ENCODE data around the gene ZNF865.

The ZNF865 gene

DNA sequence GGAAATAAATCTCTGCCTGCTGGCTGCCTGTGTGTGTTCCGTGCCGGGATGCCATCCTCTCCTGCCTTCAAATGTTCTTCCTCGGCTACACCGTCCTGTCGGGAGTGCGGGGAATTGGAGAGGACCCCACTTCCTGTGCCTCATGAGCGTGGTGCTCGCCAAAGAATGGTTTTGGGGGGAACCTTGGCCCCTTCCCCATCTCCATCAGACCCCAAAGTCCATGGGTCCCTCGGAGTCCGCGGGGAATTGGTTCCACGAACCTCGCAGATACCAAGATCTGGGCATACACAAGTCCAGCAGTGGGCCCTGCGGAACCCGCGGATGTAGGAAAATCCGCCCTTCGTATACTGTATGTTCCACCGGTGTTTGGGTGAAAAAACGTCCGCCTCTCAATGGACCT is 2.3 kb upstream of the ZNF865 start:
- Histone ChIP-seq H3K36me3 (peaks cover 31% of the 10 kb centered on the region; the same call in 1 of the 2 replicates), H3K4me2 (no peak overlapping the region), H3K27me3 (no peaks in the 10 kb centered on the region), H3K27ac (no peak overlapping the region), H3K9me3 (no peaks in the 10 kb centered on the region), H3K4me1 (peaks cover 45% of the 10 kb centered on the region), H4K20me1 (peaks cover 12% of the 10 kb centered on the region; the same call in 1 of the 2 replicates), H3K4me3 (no peak overlapping the region), H3K9ac (no peak overlapping the region)
- no peak for TF ChIP-seq Cebpa-rat (IDR thresholded peaks at IDR 0.05)

- no peaks in the 10 kb centered on the region for H3K9me3 ChIP-seq
- peaks cover 35% of the 10 kb centered on the region for H3K36me3 ChIP-seq
- no peaks in the 10 kb centered on the region for H3K27me3 ChIP-seq
- no peak for TF ChIP-seq Cebpa-rat (IDR thresholded peaks at IDR 0.05)
- peaks cover 18% of the 10 kb centered on the region; the same call in 1 of the 2 replicates for H4K20me1 ChIP-seq
- H3K4me3 ChIP-seq, result peak overlapping the region; percentile 85
- peak overlapping the region; percentile 95 for H3K27ac ChIP-seq
- H3K4me2 ChIP-seq, result peak overlapping the region; percentile 95
- H3K9ac ChIP-seq, result peak overlapping the region; percentile 75; the same call in 1 of the 2 replicates
- H3K4me1 ChIP-seq, result peaks cover 38% of the 10 kb centered on the region
Observed at GRCh38 chr19:55603581-55604292, 1.7 kb upstream of the ZNF865 start.

DNA sequence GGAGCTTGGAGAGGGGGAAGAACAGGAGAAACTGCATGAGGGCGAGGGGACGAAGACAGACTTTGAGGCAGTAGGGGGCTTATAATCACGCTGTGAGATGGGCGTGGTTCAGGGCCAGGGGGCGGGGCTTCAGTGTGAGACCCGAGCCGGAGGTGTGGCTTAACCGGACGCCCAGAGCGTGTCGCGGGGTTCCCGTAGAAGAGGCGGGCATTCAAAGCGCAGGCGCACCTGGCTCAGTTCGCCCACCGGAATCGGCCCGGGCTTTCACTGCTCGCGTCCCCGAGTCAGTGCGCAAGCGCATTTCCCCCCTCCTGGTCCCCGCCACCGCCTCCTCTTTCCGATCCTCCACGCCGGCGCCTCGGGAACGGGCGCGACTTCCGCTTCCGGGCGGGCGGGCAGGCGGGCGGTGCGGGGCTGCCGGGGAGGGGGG is 225 bp upstream of the ZNF865 start:
- H3K9ac ChIP-seq, result peak overlapping the region; percentile 94

GRCh38 chr19:55606471-55606787 is 982 bp downstream of the ZNF865 start:
- peak overlapping the region; percentile 95; the same call in 1 of the 2 replicates for H3K27ac ChIP-seq
- H3K4me1 ChIP-seq, result peaks cover 30% of the 10 kb centered on the region
- no peaks in the 10 kb centered on the region for H3K27me3 ChIP-seq
- peak overlapping the region; percentile 85 for H3K4me3 ChIP-seq
- H3K36me3 ChIP-seq, result peaks cover 60% of the 10 kb centered on the region
- no peak for TF ChIP-seq Cebpa-rat (IDR thresholded peaks at IDR 0.05)
- peaks cover 45% of the 10 kb centered on the region for H4K20me1 ChIP-seq
- H3K9ac ChIP-seq, result peak overlapping the region; percentile 94
- no peaks in the 10 kb centered on the region for H3K9me3 ChIP-seq
- peak overlapping the region; percentile 97 for H3K4me2 ChIP-seq

More for the DNA sequence above, 225 bp upstream of the ZNF865 start:
- no peaks in the 10 kb centered on the region for H3K27me3 ChIP-seq
- peaks cover 50% of the 10 kb centered on the region for H3K36me3 ChIP-seq
- no peak for TF ChIP-seq Cebpa-rat (IDR thresholded peaks at IDR 0.05)
- H4K20me1 ChIP-seq, result peaks cover 33% of the 10 kb centered on the region; the same call in 1 of the 2 replicates
- peaks cover 38% of the 10 kb centered on the region for H3K4me1 ChIP-seq
- no peaks in the 10 kb centered on the region for H3K9me3 ChIP-seq
- H3K27ac ChIP-seq, result peak overlapping the region; percentile 95
- H3K4me2 ChIP-seq, result peak overlapping the region; percentile 95
- peak overlapping the region; percentile 85 for H3K4me3 ChIP-seq

GRCh38 chr19:55606817-55607216 is 1.4 kb downstream of the ZNF865 start:
- TF ChIP-seq Cebpa-rat (IDR thresholded peaks at IDR 0.05), result no peak
- peaks cover 27% of the 10 kb centered on the region for H3K4me1 ChIP-seq
- peak overlapping the region; percentile 85 for H3K4me3 ChIP-seq
- H4K20me1 ChIP-seq, result peaks cover 48% of the 10 kb centered on the region
- no peaks in the 10 kb centered on the region for H3K9me3 ChIP-seq
- H3K36me3 ChIP-seq, result peaks cover 64% of the 10 kb centered on the region
- H3K4me2 ChIP-seq, result peak overlapping the region; percentile 97
- no peaks in the 10 kb centered on the region for H3K27me3 ChIP-seq
- H3K9ac ChIP-seq, result peak overlapping the region; percentile 94
- H3K27ac ChIP-seq, result peak overlapping the region; percentile 95; the same call in 1 of the 2 replicates

DNA sequence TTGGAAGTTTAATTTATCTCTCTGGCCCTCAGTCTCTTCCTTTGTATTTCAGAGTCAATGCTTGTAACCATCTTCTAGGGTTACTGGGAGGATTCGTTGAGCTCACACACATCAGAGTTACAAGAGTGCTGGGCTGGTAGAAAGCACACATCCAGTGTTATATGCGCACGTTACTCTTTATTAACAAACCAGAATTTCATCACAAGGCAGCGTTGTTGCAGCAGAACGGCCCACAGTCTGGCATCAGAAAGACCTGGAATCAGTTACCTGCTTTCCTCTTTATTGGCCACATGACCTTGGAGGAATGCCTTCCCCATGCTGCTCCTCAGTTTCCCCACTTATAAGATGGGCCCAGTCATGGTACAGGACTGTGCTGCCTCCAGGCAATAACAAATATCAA is 3.9 kb downstream of the ZNF865 start:
- Histone ChIP-seq H3K4me2 (no peak overlapping the region), H3K27ac (no peak overlapping the region), H4K20me1 (peaks cover 64% of the 10 kb centered on the region), H3K36me3 (peaks cover 71% of the 10 kb centered on the region), H3K4me1 (peaks cover 20% of the 10 kb centered on the region), H3K27me3 (no peaks in the 10 kb centered on the region), H3K4me3 (no peak overlapping the region), H3K9ac (no peak overlapping the region), H3K9me3 (no peaks in the 10 kb centered on the region)
- no peak for TF ChIP-seq Cebpa-rat (IDR thresholded peaks at IDR 0.05)

DNA sequence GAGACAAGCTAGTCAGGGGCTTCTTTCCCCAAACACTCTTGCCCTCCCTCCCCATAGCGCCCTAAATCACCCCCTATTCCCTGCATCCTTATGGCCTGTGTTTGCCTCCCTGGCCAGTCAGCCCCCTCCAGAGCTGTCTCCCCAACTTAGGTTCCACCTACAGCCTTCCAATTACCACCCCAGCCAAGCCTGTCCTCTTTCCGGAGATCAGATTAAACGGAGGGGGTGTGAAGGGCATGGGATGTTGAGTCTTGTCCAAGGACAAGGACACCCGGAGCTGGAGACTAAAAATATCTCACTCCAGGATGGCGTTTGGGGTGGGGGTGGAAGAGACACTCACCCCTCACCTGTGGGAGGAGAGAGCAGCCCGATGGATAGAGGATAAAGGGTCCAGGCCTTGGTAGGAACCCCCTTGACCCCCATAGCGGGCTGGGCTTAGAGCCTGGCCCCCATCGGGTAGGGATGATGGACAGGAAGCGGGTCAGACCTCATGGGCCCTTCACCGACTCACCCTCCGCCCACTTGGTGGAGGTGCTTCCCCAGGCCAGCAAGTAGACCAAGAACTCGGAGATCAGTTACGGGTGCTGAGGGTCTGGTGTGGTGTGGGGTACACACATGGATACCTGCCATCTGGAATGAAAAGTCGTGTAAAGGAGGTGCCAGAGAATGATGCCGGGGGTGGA is 6.0 kb downstream of the ZNF865 start:
- Histone ChIP-seq H4K20me1 (peaks cover 77% of the 10 kb centered on the region), H3K9ac (no peak overlapping the region), H3K4me2 (no peak overlapping the region), H3K9me3 (no peaks in the 10 kb centered on the region), H3K36me3 (peaks cover 92% of the 10 kb centered on the region), H3K4me1 (peaks cover 13% of the 10 kb centered on the region), H3K27me3 (no peaks in the 10 kb centered on the region), H3K27ac (no peak overlapping the region), H3K4me3 (no peak overlapping the region)
- no peak for TF ChIP-seq Cebpa-rat (IDR thresholded peaks at IDR 0.05)

- peaks cover 7% of the 10 kb centered on the region for H3K4me1 ChIP-seq
- no peak for TF ChIP-seq Cebpa-rat (IDR thresholded peaks at IDR 0.05)
- peaks cover 93% of the 10 kb centered on the region for H3K36me3 ChIP-seq
Observed at GRCh38 chr19:55611983-55612645, 6.7 kb downstream of the ZNF865 start.

DNA sequence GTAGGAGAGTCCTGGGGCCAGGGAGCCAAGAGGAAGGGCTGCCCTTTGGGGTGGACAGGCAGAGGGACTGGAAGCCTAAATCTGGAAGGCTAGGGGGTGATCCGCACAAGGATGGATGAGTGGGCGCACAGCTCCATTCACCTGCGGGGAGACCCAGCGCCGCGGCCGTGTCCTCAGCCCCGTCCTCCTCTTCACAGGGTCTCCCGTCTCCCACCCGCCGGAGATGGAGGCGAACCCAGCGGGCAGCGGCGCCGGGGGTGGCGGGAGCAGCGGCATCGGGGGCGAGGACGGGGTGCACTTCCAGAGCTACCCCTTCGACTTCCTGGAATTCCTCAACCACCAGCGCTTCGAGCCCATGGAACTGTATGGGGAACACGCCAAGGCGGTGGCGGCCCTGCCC is 7.9 kb downstream of the ZNF865 start:
- H3K36me3 ChIP-seq, result peaks cover 94% of the 10 kb centered on the region
- no peaks in the 10 kb centered on the region for H3K27me3 ChIP-seq
- no peaks in the 10 kb centered on the region for H3K9me3 ChIP-seq
- H3K4me3 ChIP-seq, result no peak overlapping the region
- no peak for TF ChIP-seq Cebpa-rat (IDR thresholded peaks at IDR 0.05)
- H3K4me1 ChIP-seq, result no peaks in the 10 kb centered on the region
- no peak overlapping the region for H3K4me2 ChIP-seq
- peaks cover 66% of the 10 kb centered on the region for H4K20me1 ChIP-seq
- no peak overlapping the region for H3K27ac ChIP-seq
- no peak overlapping the region for H3K9ac ChIP-seq

More at GRCh38 chr19:55611983-55612645, 6.7 kb downstream of the ZNF865 start:
- Histone ChIP-seq H3K27ac (no peak overlapping the region), H3K9ac (no peak overlapping the region), H3K4me2 (no peak overlapping the region), H3K9me3 (no peaks in the 10 kb centered on the region), H3K27me3 (no peaks in the 10 kb centered on the region), H3K4me3 (no peak overlapping the region), H4K20me1 (peaks cover 78% of the 10 kb centered on the region)
